DOHH2 (cell line): ENCODE results near the gene COX7A2L.

ENCODE experiments used
- CTCF ChIP-seq: fragments of 200-600 bp; sonication (generic); IDR thresholded peaks from one replicate; pipeline ENCODE4 v1.5.1; 2014; ENCODE audit warnings: antibody characterized with exemption, mild to moderate bottlenecking, low read depth, low read length; ENCODE audit not compliant: poor library complexity, severe bottlenecking
- EZH2phosphoT487 ChIP-seq: fragments of 200-600 bp; sonication (generic); IDR thresholded peaks from 2 replicates; pipeline ENCODE4 v1.6.1; 2017; ENCODE audit warnings: borderline replicate concordance, mild to moderate bottlenecking, antibody characterized with exemption, low read length, moderate library complexity, mixed read lengths

DNA sequence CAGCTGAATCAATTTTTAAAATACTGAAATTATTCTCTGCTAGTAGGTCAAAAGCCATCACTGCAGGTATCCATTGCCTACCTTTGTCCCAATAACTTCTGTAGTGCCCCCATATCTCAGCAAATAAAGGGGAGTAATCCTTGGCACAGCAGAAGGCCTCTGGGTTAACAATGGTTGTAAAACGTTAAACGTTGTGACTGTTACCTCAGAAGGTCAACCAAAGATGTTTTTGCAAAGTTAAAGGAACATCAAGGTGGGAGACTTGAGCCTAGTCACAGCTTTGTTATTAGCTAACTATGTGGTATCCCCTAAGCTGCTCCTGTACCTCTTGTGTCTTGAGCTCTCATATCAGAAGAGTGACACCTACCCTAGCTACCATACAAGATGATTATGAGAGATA is 60.5 kb downstream of the COX7A2L start:
- TF ChIP-seq CTCF: no peak
- no peak for TF ChIP-seq EZH2phosphoT487
